Measurements from ENCODE around the gene PGBD5.

The PGBD5 gene

GRCh38 chr1:230379928-230380327 is 46.2 kb downstream of the PGBD5 start:
- Histone ChIP-seq H3K4me3 (ENCODE audit: low read depth in 1 of 2, low read length in 2 of 2) (no peak overlapping the region), H3K9ac (ENCODE audit: low read depth in 1 of 2, low read length in 2 of 2) (no peak overlapping the region), H3K4me1 (ENCODE audit: control insufficient read depth in 1 of 2, insufficient read depth in 2 of 2, low read length in 2 of 2) (no peaks in the 10 kb centered on the region), H3K9me3 (ENCODE audit: control insufficient read depth in 1 of 2, low read length in 2 of 2) (peaks cover 6 to 9% of the 10 kb centered on the region in 2 donors), H3K27ac (ENCODE audit: low read depth, low read length) (no peak overlapping the region), H3K27me3 (ENCODE audit: control insufficient read depth in 1 of 2, insufficient read depth in 2 of 2, low read length in 2 of 2) (no peaks in the 10 kb centered on the region), H3K36me3 (ENCODE audit: control insufficient read depth in 1 of 2, insufficient read depth in 2 of 2, low read length in 2 of 2) (no peaks in the 10 kb centered on the region)

DNA sequence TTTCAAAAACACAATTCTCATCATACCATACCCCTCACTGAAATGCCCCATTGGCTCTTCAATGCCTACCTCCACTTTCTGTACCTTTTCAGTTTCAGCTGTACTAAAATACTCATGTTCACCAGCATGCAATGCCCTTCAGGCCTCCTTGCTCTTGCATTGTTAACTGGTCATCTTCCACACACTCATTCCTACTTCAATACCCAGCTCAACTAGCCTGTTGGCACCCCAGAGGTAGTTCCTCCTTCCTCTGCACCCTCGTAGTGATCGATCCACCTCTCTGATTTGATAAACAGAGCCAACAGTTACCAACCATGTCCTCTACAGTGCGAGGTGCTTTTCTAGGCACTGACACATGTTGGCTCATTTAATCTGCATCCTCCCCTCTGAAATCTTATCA is 46.7 kb downstream of the PGBD5 start:
- Histone ChIP-seq H3K27ac (ENCODE audit: low read depth, low read length) (no peak overlapping the region), H3K9me3 (ENCODE audit: control insufficient read depth in 1 of 2, low read length in 2 of 2) (peaks cover 6 to 9% of the 10 kb centered on the region in 2 donors), H3K4me3 (ENCODE audit: low read depth in 1 of 2, low read length in 2 of 2) (no peak overlapping the region), H3K9ac (ENCODE audit: low read depth in 1 of 2, low read length in 2 of 2) (no peak overlapping the region), H3K36me3 (ENCODE audit: control insufficient read depth in 1 of 2, insufficient read depth in 2 of 2, low read length in 2 of 2) (no peaks in the 10 kb centered on the region), H3K4me1 (ENCODE audit: control insufficient read depth in 1 of 2, insufficient read depth in 2 of 2, low read length in 2 of 2) (no peaks in the 10 kb centered on the region), H3K27me3 (ENCODE audit: control insufficient read depth in 1 of 2, insufficient read depth in 2 of 2, low read length in 2 of 2) (no peaks in the 10 kb centered on the region)

DNA sequence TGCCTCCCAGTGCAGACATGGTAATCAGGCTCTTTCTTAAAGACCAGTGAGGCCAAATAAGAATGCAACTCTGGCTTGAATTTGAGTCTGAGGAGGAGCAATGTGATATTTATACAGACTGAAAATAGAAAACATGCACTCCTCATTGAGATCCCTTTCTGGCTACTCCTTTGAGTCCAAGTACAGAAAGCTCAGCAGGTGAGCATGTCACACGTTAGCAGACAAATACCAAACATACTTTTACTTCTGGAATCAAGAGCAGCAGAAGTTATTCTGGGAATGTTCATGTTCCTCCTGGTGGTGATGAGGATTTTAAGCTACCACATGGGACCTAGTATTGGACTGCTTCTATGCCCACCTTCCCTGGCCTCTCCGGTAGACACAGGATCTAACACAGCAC is 48.3 kb downstream of the PGBD5 start:
- Histone ChIP-seq H3K36me3 (ENCODE audit: control insufficient read depth in 1 of 2, insufficient read depth in 2 of 2, low read length in 2 of 2) (no peaks in the 10 kb centered on the region), H3K9me3 (ENCODE audit: control insufficient read depth in 1 of 2, low read length in 2 of 2) (peaks cover 6 to 9% of the 10 kb centered on the region in 2 donors), H3K27ac (ENCODE audit: low read depth, low read length) (no peak overlapping the region), H3K4me3 (ENCODE audit: low read depth in 1 of 2, low read length in 2 of 2) (no peak overlapping the region), H3K4me1 (ENCODE audit: control insufficient read depth in 1 of 2, insufficient read depth in 2 of 2, low read length in 2 of 2) (no peaks in the 10 kb centered on the region), H3K27me3 (ENCODE audit: control insufficient read depth in 1 of 2, insufficient read depth in 2 of 2, low read length in 2 of 2) (no peaks in the 10 kb centered on the region), H3K9ac (ENCODE audit: low read depth in 1 of 2, low read length in 2 of 2) (no peak overlapping the region)

- H3K4me1 ChIP-seq (ENCODE audit: control insufficient read depth in 1 of 2, insufficient read depth in 2 of 2, low read length in 2 of 2): no peaks in the 10 kb centered on the region
- H3K4me3 ChIP-seq (ENCODE audit: low read depth in 1 of 2, low read length in 2 of 2): no peak overlapping the region
- no peak overlapping the region for H3K9ac ChIP-seq (ENCODE audit: low read depth in 1 of 2, low read length in 2 of 2)
- H3K36me3 ChIP-seq (ENCODE audit: control insufficient read depth in 1 of 2, insufficient read depth in 2 of 2, low read length in 2 of 2): no peaks in the 10 kb centered on the region
- H3K27me3 ChIP-seq (ENCODE audit: control insufficient read depth in 1 of 2, insufficient read depth in 2 of 2, low read length in 2 of 2): no peaks in the 10 kb centered on the region
- no peak overlapping the region for H3K27ac ChIP-seq (ENCODE audit: low read depth, low read length)
- H3K9me3 ChIP-seq (ENCODE audit: control insufficient read depth in 1 of 2, low read length in 2 of 2): peaks cover 6 to 9% of the 10 kb centered on the region in 2 donors
Measured at GRCh38 chr1:230377324-230377723, 48.8 kb downstream of the PGBD5 start.

GRCh38 chr1:230376296-230376695 is 49.8 kb downstream of the PGBD5 start:
- H3K4me1 ChIP-seq (ENCODE audit: control insufficient read depth in 1 of 2, insufficient read depth in 2 of 2, low read length in 2 of 2): peaks cover 0 to 4% of the 10 kb centered on the region in 2 donors
- H3K27ac ChIP-seq (ENCODE audit: low read depth, low read length): no peak overlapping the region
- no peaks in the 10 kb centered on the region for H3K27me3 ChIP-seq (ENCODE audit: control insufficient read depth in 1 of 2, insufficient read depth in 2 of 2, low read length in 2 of 2)
- H3K4me3 ChIP-seq (ENCODE audit: low read depth in 1 of 2, low read length in 2 of 2): no peak overlapping the region
- no peaks in the 10 kb centered on the region for H3K36me3 ChIP-seq (ENCODE audit: control insufficient read depth in 1 of 2, insufficient read depth in 2 of 2, low read length in 2 of 2)
- H3K9me3 ChIP-seq (ENCODE audit: control insufficient read depth in 1 of 2, low read length in 2 of 2): peaks cover 6 to 9% of the 10 kb centered on the region in 2 donors
- H3K9ac ChIP-seq (ENCODE audit: low read depth in 1 of 2, low read length in 2 of 2): no peak overlapping the region

GRCh38 chr1:230375780-230376179 is 50.4 kb downstream of the PGBD5 start:
- no peak overlapping the region for H3K4me3 ChIP-seq (ENCODE audit: low read depth in 1 of 2, low read length in 2 of 2)
- no peaks in the 10 kb centered on the region for H3K36me3 ChIP-seq (ENCODE audit: control insufficient read depth in 1 of 2, insufficient read depth in 2 of 2, low read length in 2 of 2)
- H3K9me3 ChIP-seq (ENCODE audit: control insufficient read depth in 1 of 2, low read length in 2 of 2): peaks cover 6 to 9% of the 10 kb centered on the region in 2 donors
- H3K27me3 ChIP-seq (ENCODE audit: control insufficient read depth in 1 of 2, insufficient read depth in 2 of 2, low read length in 2 of 2): no peaks in the 10 kb centered on the region
- no peak overlapping the region for H3K27ac ChIP-seq (ENCODE audit: low read depth, low read length)
- H3K9ac ChIP-seq (ENCODE audit: low read depth in 1 of 2, low read length in 2 of 2): no peak overlapping the region
- H3K4me1 ChIP-seq (ENCODE audit: control insufficient read depth in 1 of 2, insufficient read depth in 2 of 2, low read length in 2 of 2): peaks cover 0 to 4% of the 10 kb centered on the region in 2 donors

- H3K9me3 ChIP-seq (ENCODE audit: control insufficient read depth in 1 of 2, low read length in 2 of 2): peaks cover 6 to 9% of the 10 kb centered on the region in 2 donors
- no peak overlapping the region for H3K27ac ChIP-seq (ENCODE audit: low read depth, low read length)
- no peaks in the 10 kb centered on the region for H3K36me3 ChIP-seq (ENCODE audit: control insufficient read depth in 1 of 2, insufficient read depth in 2 of 2, low read length in 2 of 2)
- no peaks in the 10 kb centered on the region for H3K27me3 ChIP-seq (ENCODE audit: control insufficient read depth in 1 of 2, insufficient read depth in 2 of 2, low read length in 2 of 2)
- H3K9ac ChIP-seq (ENCODE audit: low read depth in 1 of 2, low read length in 2 of 2): no peak overlapping the region
- H3K4me3 ChIP-seq (ENCODE audit: low read depth in 1 of 2, low read length in 2 of 2): no peak overlapping the region
- peaks cover 0 to 4% of the 10 kb centered on the region in 2 donors for H3K4me1 ChIP-seq (ENCODE audit: control insufficient read depth in 1 of 2, insufficient read depth in 2 of 2, low read length in 2 of 2)
Measured at GRCh38 chr1:230375147-230375546, 51.0 kb downstream of the PGBD5 start.

- H3K9ac ChIP-seq (ENCODE audit: low read depth in 1 of 2, low read length in 2 of 2): peak overlapping the region in 1 of 2 donors; percentile 13
- H3K27me3 ChIP-seq (ENCODE audit: control insufficient read depth in 1 of 2, insufficient read depth in 2 of 2, low read length in 2 of 2): no peaks in the 10 kb centered on the region
- H3K36me3 ChIP-seq (ENCODE audit: control insufficient read depth in 1 of 2, insufficient read depth in 2 of 2, low read length in 2 of 2): no peaks in the 10 kb centered on the region
- no peaks in the 10 kb centered on the region for H3K9me3 ChIP-seq (ENCODE audit: control insufficient read depth in 1 of 2, low read length in 2 of 2)
- peak overlapping the region; percentile 41 to 65 for H3K4me3 ChIP-seq (ENCODE audit: low read depth in 1 of 2, low read length in 2 of 2)
- H3K4me1 ChIP-seq (ENCODE audit: control insufficient read depth in 1 of 2, insufficient read depth in 2 of 2, low read length in 2 of 2): peaks cover 0 to 4% of the 10 kb centered on the region in 2 donors
- no peak overlapping the region for H3K27ac ChIP-seq (ENCODE audit: low read depth, low read length)
Measured at GRCh38 chr1:230371923-230372703, 54.0 kb downstream of the PGBD5 start.

- Histone ChIP-seq H3K9me3 (ENCODE audit: control insufficient read depth in 1 of 2, low read length in 2 of 2) (no peaks in the 10 kb centered on the region), H3K9ac (ENCODE audit: low read depth in 1 of 2, low read length in 2 of 2) (no peak overlapping the region), H3K36me3 (ENCODE audit: control insufficient read depth in 1 of 2, insufficient read depth in 2 of 2, low read length in 2 of 2) (no peaks in the 10 kb centered on the region), H3K4me3 (ENCODE audit: low read depth in 1 of 2, low read length in 2 of 2) (no peak overlapping the region), H3K4me1 (ENCODE audit: control insufficient read depth in 1 of 2, insufficient read depth in 2 of 2, low read length in 2 of 2) (peaks cover 0 to 4% of the 10 kb centered on the region in 2 donors), H3K27me3 (ENCODE audit: control insufficient read depth in 1 of 2, insufficient read depth in 2 of 2, low read length in 2 of 2) (no peaks in the 10 kb centered on the region), H3K27ac (ENCODE audit: low read depth, low read length) (no peak overlapping the region)
Measured at GRCh38 chr1:230370109-230370508, 56.0 kb downstream of the PGBD5 start.

DNA sequence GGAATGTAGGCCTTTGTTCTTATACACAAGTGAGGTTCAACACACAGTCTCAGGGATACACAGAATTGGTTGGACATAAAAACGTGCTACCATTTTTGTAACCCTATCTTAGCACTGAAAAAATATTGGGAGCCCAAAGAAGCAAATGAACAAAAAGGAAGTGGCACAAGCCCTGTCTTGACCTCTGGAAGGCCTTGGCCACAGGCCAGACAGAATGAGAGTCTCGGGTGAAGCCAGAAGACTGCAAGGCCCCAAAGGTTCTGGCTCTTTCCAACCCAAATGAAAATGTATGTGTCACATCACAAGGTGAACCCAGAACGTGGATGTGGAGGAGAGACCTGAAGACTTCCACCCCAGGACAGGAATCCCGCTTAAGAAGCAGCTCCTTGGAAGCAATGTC is 57.3 kb downstream of the PGBD5 start:
- Histone ChIP-seq H3K4me1 (ENCODE audit: control insufficient read depth in 1 of 2, insufficient read depth in 2 of 2, low read length in 2 of 2) (peaks cover 0 to 4% of the 10 kb centered on the region in 2 donors), H3K4me3 (ENCODE audit: low read depth in 1 of 2, low read length in 2 of 2) (no peak overlapping the region), H3K27ac (ENCODE audit: low read depth, low read length) (no peak overlapping the region), H3K27me3 (ENCODE audit: control insufficient read depth in 1 of 2, insufficient read depth in 2 of 2, low read length in 2 of 2) (no peaks in the 10 kb centered on the region), H3K9ac (ENCODE audit: low read depth in 1 of 2, low read length in 2 of 2) (no peak overlapping the region), H3K36me3 (ENCODE audit: control insufficient read depth in 1 of 2, insufficient read depth in 2 of 2, low read length in 2 of 2) (no peaks in the 10 kb centered on the region), H3K9me3 (ENCODE audit: control insufficient read depth in 1 of 2, low read length in 2 of 2) (no peaks in the 10 kb centered on the region)

Measured in duodenal mucosa (tissue), 2 donors.